HCT116 (cell line): Measurements from ENCODE around the gene GPNMB. TPM values are rescaled to one million over a fixed set of nuclear protein-coding genes. Genes with fewer than 3 reads are reported as not detected.

ENCODE experiments used
- ATAC-seq: fragments of 200-7000 bp; cut with Tn5 transposase; 2 replicates; pipeline ENCODE4 v1.9.1; 2020; ENCODE audit warnings: mild to moderate bottlenecking, moderate library complexity
- BruUV-seq: library from RNA; stranded (reverse); fragments of 400-500 nt; replicated peaks from 2 replicates; lab custom pipeline; 2021; lab: Mats Ljungman, UMichigan
- CTCF ChIA-PET: fragments of 300-600 bp; sonication (Branson Sonifier 250); formaldehyde crosslinking; loops from one replicate; lab custom pipeline; 2021; ENCODE audit warnings: antibody characterized with exemption; lab: Charles Lee
- POLR2A ChIA-PET: fragments of 300-600, 350-600 bp; sonication (Branson Sonifier 250); formaldehyde crosslinking; loops from one replicate; lab custom pipeline; 2021; ENCODE audit warnings: antibody characterized with exemption; lab: Charles Lee
- RAD21 ChIA-PET, 2 experiments: fragments of 300-600 bp; sonication (Branson Sonifier 250); formaldehyde crosslinking; loops; one replicate each; lab custom pipeline; 2023; ENCODE audit warnings: low total read pairs in 2 of 2; ENCODE audit not compliant: uncharacterized antibody in 2 of 2, unreplicated experiment in 2 of 2, low non-redundant PET in 1 of 2; lab: Charles Lee
- DNase-seq: peaks from one replicate; pipeline ENCODE4 v3.0.0-alpha.2; 2010; ENCODE audit warnings: low read depth, low spot score
- H2AFZ ChIP-seq: fragments of 200-600 bp; shearing (Covaris generic), sonication (generic); 2 replicates; pipeline ENCODE4 v1.6.1; 2017; ENCODE audit warnings: low read depth, mixed run types, mixed read lengths, antibody characterized with exemption, low read length; ENCODE audit not compliant: poor library complexity, severe bottlenecking
- H3K27ac ChIP-seq: 2 replicates; pipeline ENCODE4 v1.5.1; 2012; ENCODE audit warnings: low read depth, low read length
- H3K27me3 ChIP-seq: fragments of 200-600 bp; sonication (generic); 2 replicates; pipeline ENCODE4 v1.6.1; 2016; ENCODE audit warnings: mixed run types, low read length, mixed read lengths; ENCODE audit not compliant: insufficient read depth
- H3K36me3 ChIP-seq, 2 experiments: fragments of 200-500 bp in 1 of 2; fragments of 200-600 bp in 1 of 2; sonication (Bioruptor generic) in 1 of 2; sonication (generic) in 1 of 2; 2 replicates each; pipeline versions ENCODE4 v1.5.1 to v1.6.1; 2014 to 2016; ENCODE audit warnings: low read length in 2 of 2, inconsistent platforms in 1 of 2, mixed read lengths in 1 of 2, mixed run types in 1 of 2; ENCODE audit not compliant: insufficient read depth in 2 of 2, control insufficient read depth in 1 of 2
- H3K4me1 ChIP-seq, 2 experiments: fragments of 200-600 bp in 1 of 2; sonication (generic) in 1 of 2; 2 replicates each; pipeline versions ENCODE4 v1.5.1 to v1.6.1; 2012 to 2017; ENCODE audit warnings: low read length in 2 of 2, inconsistent platforms in 1 of 2, mild to moderate bottlenecking in 1 of 2, mixed read lengths in 1 of 2, mixed run types in 1 of 2, moderate library complexity in 1 of 2; ENCODE audit not compliant: insufficient read depth in 2 of 2, control insufficient read depth in 1 of 2
- H3K4me2 ChIP-seq: fragments of 200-600 bp; sonication (generic); 2 replicates; pipeline ENCODE4 v1.6.1; 2017; ENCODE audit warnings: mixed run types, low read length, mixed read lengths
- H3K4me3 ChIP-seq, 2 experiments: fragments of 200-600 bp in 1 of 2; sonication (generic) in 1 of 2; replicated peaks in 1 of 2; 2 replicates each; pipeline ENCODE4 v1.5.1; 2011 to 2016; ENCODE audit warnings: low read length in 2 of 2, control low read depth in 1 of 2, low read depth in 1 of 2, mild to moderate bottlenecking in 1 of 2, mixed read lengths in 1 of 2, mixed run types in 1 of 2
- H3K79me2 ChIP-seq: fragments of 200-600 bp; sonication (generic); 2 replicates; pipeline ENCODE4 v1.6.1; 2017; ENCODE audit warnings: mild to moderate bottlenecking, mixed run types, low read length, moderate library complexity, mixed read lengths; ENCODE audit not compliant: insufficient read depth
- H3K9ac ChIP-seq: fragments of 200-600 bp; sonication (generic); 2 replicates; pipeline ENCODE4 v1.6.1; 2016; ENCODE audit warnings: low read length, mixed read lengths
- H3K9me2 ChIP-seq: fragments of 200-600 bp; sonication (generic), shearing (Covaris generic); 2 replicates; pipeline ENCODE4 v1.6.1; 2017; ENCODE audit warnings: mixed run types, mild to moderate bottlenecking, moderate library complexity; ENCODE audit not compliant: insufficient read depth
- H3K9me3 ChIP-seq, 2 experiments: fragments of 200-500 bp in 1 of 2; fragments of 200-600 bp in 1 of 2; sonication (Bioruptor generic) in 1 of 2; sonication (generic) in 1 of 2; 2 replicates each; pipeline ENCODE4 v1.6.1; 2014 to 2017; ENCODE audit warnings: low read length in 2 of 2, mixed read lengths in 2 of 2, inconsistent platforms in 1 of 2, low read depth in 1 of 2, mild to moderate bottlenecking in 1 of 2, mixed run types in 1 of 2, moderate library complexity in 1 of 2; ENCODE audit not compliant: control insufficient read depth in 1 of 2, insufficient read depth in 1 of 2
- H4K20me1 ChIP-seq: fragments of 200-600 bp; sonication (generic), shearing (Covaris generic); 2 replicates; pipeline ENCODE4 v1.6.1; 2017; ENCODE audit warnings: mixed run types, mild to moderate bottlenecking, moderate library complexity; ENCODE audit not compliant: insufficient read depth
- ATF3 ChIP-seq: IDR thresholded peaks from 2 replicates; pipeline ENCODE4 v1.6.1; 2012
- CBX3 ChIP-seq: IDR thresholded peaks from 2 replicates; pipeline ENCODE4 v1.6.1; 2012; ENCODE audit warnings: low read depth
- CEBPB ChIP-seq: IDR thresholded peaks from 2 replicates; pipeline ENCODE4 v1.6.1; 2012; ENCODE audit warnings: low read depth
- EGR1 ChIP-seq: IDR thresholded peaks from 2 replicates; pipeline ENCODE4 v1.6.1; 2012; ENCODE audit warnings: low read depth
- ELF1 ChIP-seq: IDR thresholded peaks from 2 replicates; pipeline ENCODE4 v1.6.1; 2012; ENCODE audit warnings: low read depth, borderline replicate concordance
- EZH2 ChIP-seq: fragments of 200-600 bp; sonication (generic); IDR thresholded peaks from 2 replicates; pipeline ENCODE4 v1.6.1; 2017; ENCODE audit warnings: antibody characterized with exemption, mixed run types
- EZH2phosphoT487 ChIP-seq: fragments of 200-600 bp; IDR thresholded peaks from 2 replicates; pipeline ENCODE4 v1.6.1; 2018; ENCODE audit warnings: antibody characterized with exemption, borderline replicate concordance
- FOSL1 ChIP-seq: IDR thresholded peaks from 2 replicates; pipeline ENCODE4 v1.6.1; 2012; ENCODE audit warnings: low read depth
- POLR2A ChIP-seq: IDR thresholded peaks from 2 replicates; pipeline ENCODE4 v1.7.0; 2011; ENCODE audit warnings: borderline replicate concordance; ENCODE audit not compliant: insufficient read depth, insufficient read length; ENCODE audit errors: extremely low read depth
- POLR2AphosphoS5 ChIP-seq: IDR thresholded peaks from 2 replicates; pipeline ENCODE4 v1.6.1; 2011; ENCODE audit warnings: mild to moderate bottlenecking, low read depth, low read length, moderate library complexity
- RAD21 ChIP-seq: IDR thresholded peaks from 2 replicates; pipeline ENCODE4 v1.6.1; 2012; ENCODE audit warnings: low read depth, mild to moderate bottlenecking
- REST ChIP-seq: IDR thresholded peaks from 2 replicates; pipeline ENCODE4 v1.6.1; 2012; ENCODE audit warnings: low read depth
- SP1 ChIP-seq: IDR thresholded peaks from 2 replicates; pipeline ENCODE4 v1.6.1; 2012; ENCODE audit warnings: low read depth
- SRF ChIP-seq: IDR thresholded peaks from 2 replicates; pipeline ENCODE4 v1.6.1; 2012; ENCODE audit warnings: low read depth
- ZBTB33 ChIP-seq: IDR thresholded peaks from 2 replicates; pipeline ENCODE4 v1.6.1; 2011; ENCODE audit warnings: mild to moderate bottlenecking, low read length, moderate library complexity; ENCODE audit not compliant: insufficient replicate concordance; ENCODE audit errors: extremely low read depth
- ZFX ChIP-seq: fragments of 450-650 bp; IDR thresholded peaks from 2 replicates; pipeline ENCODE4 v1.6.1; 2017
- intact Hi-C: fragments of 100-400 bp; cut with micrococcal nuclease; formaldehyde crosslinking; loops from 2 replicates; pipeline ENCODE4 v1.10.0; 2022
- total RNA-seq: library from RNA; stranded (reverse); gene quantifications from one replicate; pipeline ENCODE4 v1.2.1, GENCODE V29; 2021; ENCODE audit not compliant: unreplicated experiment
- TF ChIP-seq, protein P1 (sequence below), 3 experiments: fragments of 200-600 bp in 1 of 3; sonication (generic) in 1 of 3; IDR thresholded peaks in 2 of 3; conservative IDR thresholded peaks in 1 of 3; 2 replicates each; pipeline ENCODE4 v1.5.1; 2012 to 2017; ENCODE audit warnings: low read depth in 2 of 3, low read length in 2 of 3, antibody characterized with exemption in 1 of 3, borderline replicate concordance in 1 of 3, control low read depth in 1 of 3, mild to moderate bottlenecking in 1 of 3, mixed read lengths in 1 of 3, mixed run types in 1 of 3, moderate library complexity in 1 of 3; ENCODE audit not compliant: insufficient read depth in 1 of 3

The GPNMB gene
- total RNA-seq, 1 experiment from 2014 or later, result 2.8 TPM

DNA sequence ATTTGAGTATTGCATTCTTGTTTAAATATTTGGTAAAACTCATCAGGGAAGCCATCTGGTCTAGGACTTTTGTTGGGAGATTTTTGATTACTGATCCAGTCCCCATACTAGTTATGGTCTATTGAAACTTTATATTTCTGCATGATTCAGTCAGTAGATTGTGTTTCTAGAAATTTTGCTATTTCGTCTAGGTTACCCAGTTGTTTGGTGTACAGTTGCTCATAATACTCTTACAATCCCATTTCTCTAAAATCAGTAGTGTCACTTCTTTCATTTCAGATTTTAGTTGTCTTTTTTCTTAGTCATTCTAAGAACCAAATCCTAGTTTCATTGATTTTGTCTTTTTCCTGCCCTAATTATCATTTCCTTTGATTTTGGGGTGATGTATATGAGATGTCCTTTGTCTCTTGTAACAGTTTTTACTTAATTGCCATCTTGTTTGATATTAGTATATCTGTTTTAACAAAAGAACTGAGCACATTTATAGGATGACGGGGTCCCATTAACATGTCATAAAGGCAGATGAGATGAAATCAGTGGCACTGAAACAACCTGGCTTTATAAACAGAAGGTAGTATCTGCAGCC is 60.5 kb downstream of the GPNMB start:
- no peak overlapping the region for H3K27ac ChIP-seq
- no TSS peak for BruUV-seq
- H3K9me2 ChIP-seq, result no peaks in the 10 kb centered on the region
- intact Hi-C loops, result no loop called here
- no peak overlapping the region for H2AFZ ChIP-seq
- no peaks in the 10 kb centered on the region for H3K4me1 ChIP-seq
- H3K9me3 ChIP-seq, result no peaks in the 10 kb centered on the region
- no peak overlapping the region for H3K4me3 ChIP-seq
- ChIA-PET RAD21 (no interaction called here), POLR2A (interaction anchor here (1.5 kb wide), 1 partner anchor 8 kb away, joined by 3 read pairs; the partner anchor contains the start of gene MALSU1)
- no peak overlapping the region for H3K9ac ChIP-seq
- ATAC-seq, result no peak
- H3K79me2 ChIP-seq, result peaks cover 78% of the 10 kb centered on the region
- TF ChIP-seq EZH2phosphoT487, result no peak
- TF ChIP-seq RAD21, result no peak
- TF ChIP-seq CBX3, result no peak
- no peak for TF ChIP-seq ATF3
- no peak for TF ChIP-seq SRF
- no peak for TF ChIP-seq ZFX
- no peak for TF ChIP-seq EZH2
- no peak for TF ChIP-seq POLR2A
- TF ChIP-seq ZBTB33, result no peak
- TF ChIP-seq, protein P1, sequence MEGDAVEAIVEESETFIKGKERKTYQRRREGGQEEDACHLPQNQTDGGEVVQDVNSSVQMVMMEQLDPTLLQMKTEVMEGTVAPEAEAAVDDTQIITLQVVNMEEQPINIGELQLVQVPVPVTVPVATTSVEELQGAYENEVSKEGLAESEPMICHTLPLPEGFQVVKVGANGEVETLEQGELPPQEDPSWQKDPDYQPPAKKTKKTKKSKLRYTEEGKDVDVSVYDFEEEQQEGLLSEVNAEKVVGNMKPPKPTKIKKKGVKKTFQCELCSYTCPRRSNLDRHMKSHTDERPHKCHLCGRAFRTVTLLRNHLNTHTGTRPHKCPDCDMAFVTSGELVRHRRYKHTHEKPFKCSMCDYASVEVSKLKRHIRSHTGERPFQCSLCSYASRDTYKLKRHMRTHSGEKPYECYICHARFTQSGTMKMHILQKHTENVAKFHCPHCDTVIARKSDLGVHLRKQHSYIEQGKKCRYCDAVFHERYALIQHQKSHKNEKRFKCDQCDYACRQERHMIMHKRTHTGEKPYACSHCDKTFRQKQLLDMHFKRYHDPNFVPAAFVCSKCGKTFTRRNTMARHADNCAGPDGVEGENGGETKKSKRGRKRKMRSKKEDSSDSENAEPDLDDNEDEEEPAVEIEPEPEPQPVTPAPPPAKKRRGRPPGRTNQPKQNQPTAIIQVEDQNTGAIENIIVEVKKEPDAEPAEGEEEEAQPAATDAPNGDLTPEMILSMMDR (IDR thresholded peaks at IDR 0.05 in 2 of 3, conservative IDR thresholded peaks at IDR 0.05 in 1 of 3; ENCODE audit: borderline replicate concordance in 1 of 3, insufficient read depth in 1 of 3, low read depth in 2 of 3, low read length in 2 of 3), result no peak
- TF ChIP-seq CEBPB, result no peak
- TF ChIP-seq ELF1, result no peak
- TF ChIP-seq POLR2AphosphoS5, result no peak
- TF ChIP-seq REST, result no peak
- TF ChIP-seq EGR1, result no peak
- no peak for TF ChIP-seq FOSL1
- no peak for TF ChIP-seq SP1
- TF ChIP-seq, all 23 proteins: peak for 0
- CTCF ChIA-PET, result no interaction called here
- Histone ChIP-seq H3K4me2 (no peak overlapping the region), H3K27me3 (no peaks in the 10 kb centered on the region), H3K36me3 (peaks cover 42 to 57% of the 10 kb centered on the region in 2 experiments), H4K20me1 (peaks cover 14% of the 10 kb centered on the region; the same call in 1 of the 2 replicates)
- DNase-seq, result no peak
